Measurements from ENCODE around the gene IRS2. TPM values are rescaled to one million over a fixed set of nuclear protein-coding genes. Genes with fewer than 3 reads are reported as not detected.

IRS2 gene
- total and polyA plus RNA-seq, 2 of the 8 experiments (the other 6 are each of a cell fraction or from before 2014, with no cell fraction given), result 2.6 to 17.0 TPM

DNA sequence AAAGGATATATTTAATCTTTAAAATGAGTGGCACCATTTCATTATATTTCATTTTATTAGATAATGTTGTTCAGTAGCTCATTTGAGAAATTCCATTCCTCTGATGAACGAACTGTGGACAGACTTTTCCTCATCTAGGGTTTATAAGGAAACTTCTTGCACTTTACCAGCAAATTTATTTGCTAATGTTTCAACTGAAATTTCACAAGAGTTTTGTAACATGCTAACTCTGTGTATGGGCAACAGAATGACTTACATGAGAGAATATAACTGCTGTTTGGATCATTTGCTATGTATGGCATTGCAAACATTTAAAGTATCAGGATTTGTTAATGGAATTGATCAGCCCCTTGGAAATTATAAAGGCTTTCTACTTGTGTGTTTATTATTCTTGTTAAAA, 3.7 kb upstream of the IRS2 start:
- POLR2A ChIA-PET (ENCODE audit: partially characterized antibody), result no interaction called here
- H2BK12ac ChIP-seq (ENCODE audit: low read depth, low read length), result no peak overlapping the region
- no peak overlapping the region for H3K27ac ChIP-seq (ENCODE audit: low read depth, low read length)
- H2BK120ac ChIP-seq (replicated peaks; ENCODE audit: low read depth, low read length), result no peak overlapping the region
- no peak overlapping the region for H2AK5ac ChIP-seq (ENCODE audit: low read depth, low read length)
- H2BK20ac ChIP-seq (ENCODE audit: low read length), result no peak overlapping the region
- peaks cover 0 to 5% (median 4%) of the 10 kb centered on the region in 4 experiments; a peak in 6 of 7 replicates for H3K4me1 ChIP-seq (replicated peaks in 1 of 4; ENCODE audit: control insufficient read depth in 3 of 4, insufficient read depth in 4 of 4, low read length in 3 of 4)
- no peak overlapping the region for H4K5ac ChIP-seq (ENCODE audit: insufficient read length, low read depth, low read length)
- CTCF ChIA-PET (ENCODE audit: partially characterized antibody), result interaction anchor here (1.2 to 2.8 kb wide), 4 partner anchors 21 to 180 kb away, joined by 3 to 8 read pairs (median 4); no protein-coding TSS in a partner anchor
- H4K20me1 ChIP-seq (replicated peaks in 1 of 2; ENCODE audit: control insufficient read depth in 1 of 2, insufficient read depth in 2 of 2, low read length in 2 of 2), result peaks cover 0 to 2% of the 10 kb centered on the region in 2 experiments
- no peak overlapping the region for H4K91ac ChIP-seq (replicated peaks; ENCODE audit: insufficient read length, low read length)
- no peaks in the 10 kb centered on the region for H3K79me2 ChIP-seq (ENCODE audit: control insufficient read depth in 1 of 2, insufficient read depth in 2 of 2, low read length in 2 of 2)
- H3K9ac ChIP-seq (replicated peaks in 1 of 4; ENCODE audit: extremely low read depth in 1 of 4, low read depth in 3 of 4, low read length in 3 of 4), result no peak overlapping the region
- H3K18ac ChIP-seq (ENCODE audit: extremely low read depth, low read length), result no peak overlapping the region
- H3K14ac ChIP-seq (ENCODE audit: insufficient read length), result no peak overlapping the region
- no peak overlapping the region for H2AFZ ChIP-seq (ENCODE audit: low read length)
- no peak overlapping the region for H3K4ac ChIP-seq (replicated peaks; ENCODE audit: insufficient read length, low read depth, low read length)
- no peak overlapping the region for H4K8ac ChIP-seq (ENCODE audit: extremely low read depth, insufficient read depth, low read length)
- peaks cover 7% of the 10 kb centered on the region for H3K23me2 ChIP-seq (ENCODE audit: low read depth, low read length)
- no peaks in the 10 kb centered on the region; the same call in 1 of the 2 replicates for H3K79me1 ChIP-seq (ENCODE audit: low read depth, low read length)
- no peak overlapping the region for H2BK15ac ChIP-seq (ENCODE audit: low read length)
- H3K4me3 ChIP-seq (ENCODE audit: extremely low read depth in 1 of 4, insufficient read depth in 2 of 4, low read depth in 3 of 4, low read length in 4 of 4), result no peak overlapping the region
- 64% methylated on average over 1 of the region's 1 CpG; no CpG with 5 or more reads in 1 of the 2 experiments for whole genome bisulfite sequencing, 2 experiments (ENCODE audit: extremely low coverage in 1 of 2, insufficient coverage in 1 of 2, insufficient read length in 1 of 2, insufficient replicate concordance in 2 of 2, low coverage in 1 of 2, low lambda C conversion rate in 2 of 2, missing lambda C conversion rate in 1 of 2)
- H3K56ac ChIP-seq (replicated peaks; ENCODE audit: insufficient read length, low read depth, low read length), result no peak overlapping the region
- FAIRE-seq (no peak), DNase-seq (ENCODE audit: low read depth in 1 of 2, low spot score in 2 of 2) (no peak)
- TF ChIP-seq POLR2AphosphoS5 (IDR thresholded peaks at IDR 0.05; ENCODE audit: low read depth, low read length), result no peak
- TF ChIP-seq CHD1 (IDR thresholded peaks at IDR 0.05; ENCODE audit: low read depth, low read length), result no peak
- no peak for TF ChIP-seq SIN3A (conservative IDR thresholded peaks at IDR 0.05 in 1 of 2, IDR thresholded peaks at IDR 0.05 in 1 of 2; ENCODE audit: low read depth in 1 of 2, low read length in 2 of 2)
- TF ChIP-seq CEBPB (IDR thresholded peaks at IDR 0.05; ENCODE audit: low read depth, low read length), result no peak
- no peak for TF ChIP-seq MAFK (IDR thresholded peaks at IDR 0.05; ENCODE audit: low read depth, low read length)
- no peak for TF ChIP-seq JUN (IDR thresholded peaks at IDR 0.05; ENCODE audit: low read depth, low read length)
- no peak for TF ChIP-seq RXRA (IDR thresholded peaks at IDR 0.05; ENCODE audit: insufficient read depth, low read depth, low read length)
- TF ChIP-seq TCF12 (IDR thresholded peaks at IDR 0.05; ENCODE audit: low read depth, low read length), result no peak
- TF ChIP-seq CBX5 (IDR thresholded peaks at IDR 0.05; ENCODE audit: low read depth, low read length), result no peak
- TF ChIP-seq KDM4A (IDR thresholded peaks at IDR 0.05; ENCODE audit: low read depth, low read length, severe bottlenecking), result no peak
- no peak for TF ChIP-seq BCL11A (IDR thresholded peaks at IDR 0.05; ENCODE audit: low read depth in 2 of 2, low read length in 2 of 2)
- TF ChIP-seq KDM1A (IDR thresholded peaks at IDR 0.05; ENCODE audit: borderline replicate concordance, low read length), result no peak
- no peak for TF ChIP-seq RFX5 (IDR thresholded peaks at IDR 0.05; ENCODE audit: borderline replicate concordance, low read depth, low read length)
- TF ChIP-seq TBP (IDR thresholded peaks at IDR 0.05; ENCODE audit: low read depth, low read length), result no peak
- no peak for TF ChIP-seq ASH2L (IDR thresholded peaks at IDR 0.05; ENCODE audit: low read length)
- no peak overlapping the region for H2BK5ac ChIP-seq (ENCODE audit: low read depth, low read length)
- no peak overlapping the region for H3K23ac ChIP-seq (ENCODE audit: insufficient read length)
- no peaks in the 10 kb centered on the region; a peak in 2 of 7 replicates for H3K27me3 ChIP-seq (replicated peaks in 1 of 4; ENCODE audit: control insufficient read depth in 3 of 4, extremely low read depth in 1 of 4, insufficient read depth in 3 of 4, low read length in 3 of 4)
- H3K4me2 ChIP-seq (ENCODE audit: insufficient read depth in 1 of 2, low read depth in 2 of 2, low read length in 2 of 2), result no peak overlapping the region
- no peaks in the 10 kb centered on the region for H3K36me3 ChIP-seq (ENCODE audit: control insufficient read depth in 2 of 4, insufficient read depth in 4 of 4, low read length in 3 of 4)
- no peaks in the 10 kb centered on the region for H3K9me3 ChIP-seq (ENCODE audit: insufficient read depth in 2 of 2, low read depth in 1 of 2, low read length in 1 of 2)

All from H1 (cell line).